Cortex of kidney (tissue), 1 donor: ENCODE measurements around the gene BCAS3.
"Not testable (repeated sequence)": the region's sequence is repeated elsewhere in the genome, so short reads cannot be mapped to it uniquely, and the experiment has no call there.

Source experiments
- DNase-seq: peaks from one replicate; lab custom pipeline; 2025; lab: John Stamatoyannopoulos, UW

The BCAS3 gene

GRCh38 chr17:60886731-60887613 lies 209.3 kb downstream of the BCAS3 start:
- not testable (repeated sequence) for DNase-seq

- DNase-seq, result no peak
These were observed 210.0 kb downstream of the BCAS3 start for GRCh38 chr17:60887614-60888028.

- no peak for DNase-seq
These were observed 211.4 kb downstream of the BCAS3 start for GRCh38 chr17:60888812-60889709.

GRCh38 chr17:60891149-60891548 lies 213.5 kb downstream of the BCAS3 start:
- no peak for DNase-seq

GRCh38 chr17:60893475-60893874 lies 215.8 kb downstream of the BCAS3 start:
- no peak for DNase-seq

- DNase-seq, result no peak
These were observed 219.3 kb downstream of the BCAS3 start for GRCh38 chr17:60896996-60897395.

GRCh38 chr17:60899115-60899514 lies 221.5 kb downstream of the BCAS3 start:
- DNase-seq, result no peak

- DNase-seq, result no peak
These were observed 223.0 kb downstream of the BCAS3 start for GRCh38 chr17:60900688-60901087.

GRCh38 chr17:60901242-60901641 lies 223.6 kb downstream of the BCAS3 start:
- DNase-seq, result no peak

GRCh38 chr17:60901806-60902205 lies 224.2 kb downstream of the BCAS3 start:
- no peak for DNase-seq

GRCh38 chr17:60902399-60902798 lies 224.7 kb downstream of the BCAS3 start:
- no peak for DNase-seq

- DNase-seq, result no peak
These were observed 226.9 kb downstream of the BCAS3 start for GRCh38 chr17:60904582-60904981.

- DNase-seq, result no peak
These were observed 228.1 kb downstream of the BCAS3 start for GRCh38 chr17:60905709-60906108.

GRCh38 chr17:60908324-60908723 lies 230.7 kb downstream of the BCAS3 start:
- DNase-seq, result no peak

GRCh38 chr17:60909405-60909804 lies 231.8 kb downstream of the BCAS3 start:
- no peak for DNase-seq

GRCh38 chr17:60910415-60910814 lies 232.8 kb downstream of the BCAS3 start:
- no peak for DNase-seq

- no peak for DNase-seq
These were observed 236.4 kb downstream of the BCAS3 start for GRCh38 chr17:60914078-60914477.

- DNase-seq, result no peak
These were observed 238.4 kb downstream of the BCAS3 start for GRCh38 chr17:60916043-60916442.

GRCh38 chr17:60920107-60920506 lies 242.5 kb downstream of the BCAS3 start:
- DNase-seq, result no peak

GRCh38 chr17:60923000-60923399 lies 245.3 kb downstream of the BCAS3 start:
- no peak for DNase-seq

GRCh38 chr17:60926466-60927183 lies 249.0 kb downstream of the BCAS3 start:
- DNase-seq, result no peak

GRCh38 chr17:60933739-60934138 lies 256.1 kb downstream of the BCAS3 start:
- DNase-seq, result no peak
